OCI-LY7 (cell line): Measurements from ENCODE around the gene PTDSS2.

Experiments
- EZH2phosphoT487 ChIP-seq: fragments of 200-600 bp; sonication (generic); IDR thresholded peaks from 2 replicates; pipeline ENCODE4 v1.6.1; 2018; ENCODE audit warnings: low read depth, borderline replicate concordance, mild to moderate bottlenecking, mixed run types, antibody characterized with exemption, low read length, moderate library complexity, mixed read lengths
- TF ChIP-seq, protein P1 (sequence below): fragments of 200-600 bp; sonication (generic); conservative IDR thresholded peaks from 2 replicates; pipeline ENCODE4 v1.5.1; 2014; ENCODE audit warnings: mild to moderate bottlenecking, antibody characterized with exemption, low read length, moderate library complexity, mixed read lengths

DNA sequence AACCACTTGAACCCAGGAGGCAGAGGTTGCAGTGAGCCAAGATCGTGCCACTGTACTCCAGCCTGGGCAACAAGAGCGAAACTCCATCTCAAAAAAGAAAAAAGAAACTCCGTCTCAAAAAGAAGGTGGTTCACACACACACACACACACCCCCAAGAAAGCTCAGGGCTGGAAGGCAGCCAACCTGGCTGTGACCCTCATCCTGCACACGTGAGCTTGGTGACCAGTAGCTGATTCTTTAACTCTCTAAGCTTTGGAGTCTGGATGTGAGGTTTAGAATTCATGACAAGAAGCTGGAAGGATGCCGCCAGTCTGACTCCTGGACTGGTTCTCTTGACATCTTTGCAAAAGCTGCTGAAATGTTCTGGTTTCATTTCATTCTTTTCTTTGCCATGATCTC lies 58.9 kb downstream of the PTDSS2 start:
- TF ChIP-seq, protein P1, sequence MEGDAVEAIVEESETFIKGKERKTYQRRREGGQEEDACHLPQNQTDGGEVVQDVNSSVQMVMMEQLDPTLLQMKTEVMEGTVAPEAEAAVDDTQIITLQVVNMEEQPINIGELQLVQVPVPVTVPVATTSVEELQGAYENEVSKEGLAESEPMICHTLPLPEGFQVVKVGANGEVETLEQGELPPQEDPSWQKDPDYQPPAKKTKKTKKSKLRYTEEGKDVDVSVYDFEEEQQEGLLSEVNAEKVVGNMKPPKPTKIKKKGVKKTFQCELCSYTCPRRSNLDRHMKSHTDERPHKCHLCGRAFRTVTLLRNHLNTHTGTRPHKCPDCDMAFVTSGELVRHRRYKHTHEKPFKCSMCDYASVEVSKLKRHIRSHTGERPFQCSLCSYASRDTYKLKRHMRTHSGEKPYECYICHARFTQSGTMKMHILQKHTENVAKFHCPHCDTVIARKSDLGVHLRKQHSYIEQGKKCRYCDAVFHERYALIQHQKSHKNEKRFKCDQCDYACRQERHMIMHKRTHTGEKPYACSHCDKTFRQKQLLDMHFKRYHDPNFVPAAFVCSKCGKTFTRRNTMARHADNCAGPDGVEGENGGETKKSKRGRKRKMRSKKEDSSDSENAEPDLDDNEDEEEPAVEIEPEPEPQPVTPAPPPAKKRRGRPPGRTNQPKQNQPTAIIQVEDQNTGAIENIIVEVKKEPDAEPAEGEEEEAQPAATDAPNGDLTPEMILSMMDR = no peak
- no peak for TF ChIP-seq EZH2phosphoT487
